Neural crest cell (in vitro differentiated cells): ENCODE results near the gene SLC6A7. TPM values are rescaled to one million over a fixed set of nuclear protein-coding genes. Genes with fewer than 3 reads are reported as not detected.

ENCODE experiments used
- DNase-seq: peaks from one replicate; pipeline ENCODE4 v3.0.0; 2021; ENCODE audit warnings: low read depth, mixed read lengths, low spot score
- H3K27ac Mint-ChIP-seq: one replicate; pipeline ENCODE4 v1.8.0; 2021; ENCODE audit warnings: mild to moderate bottlenecking, mixed read lengths; ENCODE audit not compliant: unreplicated experiment
- H3K27me3 Mint-ChIP-seq: 2 replicates; pipeline ENCODE4 v1.8.0; 2021; ENCODE audit warnings: low read depth, mild to moderate bottlenecking, mixed read lengths
- H3K36me3 Mint-ChIP-seq: 2 replicates; pipeline ENCODE4 v1.8.0; 2021; ENCODE audit warnings: low read depth, mild to moderate bottlenecking, mixed read lengths
- H3K4me1 Mint-ChIP-seq: 2 replicates; pipeline ENCODE4 v1.8.0; 2021; ENCODE audit warnings: mixed read lengths
- H3K4me3 Mint-ChIP-seq: one replicate; pipeline ENCODE4 v1.8.0; 2021; ENCODE audit warnings: mild to moderate bottlenecking, mixed read lengths
- H3K9me3 Mint-ChIP-seq: 2 replicates; pipeline ENCODE4 v1.8.0; 2021; ENCODE audit warnings: mixed read lengths
- CTCF ChIP-seq: fragments of 200-600 bp; sonication (generic); conservative IDR thresholded peaks from 2 replicates; pipeline ENCODE4 v1.5.0; 2021; ENCODE audit warnings: antibody characterized with exemption, mild to moderate bottlenecking
- total RNA-seq: library from RNA; stranded (reverse); gene quantifications from 2 replicates; pipeline ENCODE4 v1.2.1, GENCODE V29; 2021

Gene SLC6A7
- total RNA-seq, 1 donor from 2014 or later = not detected

GRCh38 chr5:150157168-150157567, 32.7 kb upstream of the SLC6A7 start:
- Mint-ChIP-seq H3K4me1 (peaks cover 65% of the 10 kb centered on the region), H3K36me3 (no peaks in the 10 kb centered on the region), H3K9me3 (no peaks in the 10 kb centered on the region), H3K4me3 (peak overlapping the region; percentile 64), H3K27me3 (peaks cover 3% of the 10 kb centered on the region), H3K27ac (no peak overlapping the region)
- TF ChIP-seq CTCF = no peak
- no peak for DNase-seq

- DNase-seq = no peak
- no peak for TF ChIP-seq CTCF
- Mint-ChIP-seq H3K27me3 (peaks cover 5% of the 10 kb centered on the region), H3K36me3 (no peaks in the 10 kb centered on the region), H3K9me3 (no peaks in the 10 kb centered on the region), H3K27ac (no peak overlapping the region), H3K4me1 (peaks cover 71% of the 10 kb centered on the region), H3K4me3 (peak overlapping the region; percentile 20)
Measured at GRCh38 chr5:150158170-150158949, 31.5 kb upstream of the SLC6A7 start.

- H3K4me1 Mint-ChIP-seq = peaks cover 71% of the 10 kb centered on the region
Measured at GRCh38 chr5:150159031-150159430, 30.8 kb upstream of the SLC6A7 start.

DNA sequence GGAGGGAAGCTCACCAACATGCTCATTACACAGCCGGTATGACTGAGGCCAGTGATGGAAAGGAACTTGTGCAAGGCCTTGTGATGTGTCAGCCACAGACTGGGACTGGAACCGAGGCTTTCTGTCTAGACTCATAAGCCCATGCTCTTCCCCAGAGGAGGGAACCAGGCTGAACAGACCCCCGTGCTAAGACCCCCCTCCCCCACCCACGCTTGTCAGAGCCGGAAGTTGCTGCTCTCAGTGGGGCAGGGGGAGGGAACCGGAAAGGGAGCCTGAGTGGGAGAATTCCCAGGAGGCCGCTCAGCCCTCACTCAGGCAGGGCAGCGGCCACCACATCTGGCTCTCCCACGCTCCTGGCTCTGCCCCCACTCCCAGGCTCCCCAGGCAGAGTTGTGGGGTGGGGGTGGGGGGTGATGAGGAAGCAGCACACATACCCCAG, 30.1 kb upstream of the SLC6A7 start:
- no peak overlapping the region for H3K27ac Mint-ChIP-seq
- H3K4me3 Mint-ChIP-seq = no peak overlapping the region
- no peaks in the 10 kb centered on the region for H3K36me3 Mint-ChIP-seq
- H3K9me3 Mint-ChIP-seq = no peaks in the 10 kb centered on the region
- TF ChIP-seq CTCF = no peak
- DNase-seq = no peak
- H3K4me1 Mint-ChIP-seq = peaks cover 73% of the 10 kb centered on the region
- H3K27me3 Mint-ChIP-seq = peaks cover 13% of the 10 kb centered on the region

More at GRCh38 chr5:150159031-150159430, 30.8 kb upstream of the SLC6A7 start:
- TF ChIP-seq CTCF = no peak
- Mint-ChIP-seq H3K9me3 (no peaks in the 10 kb centered on the region), H3K27ac (no peak overlapping the region), H3K27me3 (peaks cover 9% of the 10 kb centered on the region), H3K36me3 (no peaks in the 10 kb centered on the region), H3K4me3 (no peak overlapping the region)
- no peak for DNase-seq

- H3K4me3 Mint-ChIP-seq = no peak overlapping the region
Measured at GRCh38 chr5:150160448-150161081, 29.3 kb upstream of the SLC6A7 start.

More at GRCh38 chr5:150160448-150161081, 29.3 kb upstream of the SLC6A7 start:
- TF ChIP-seq CTCF = no peak
- H3K27me3 Mint-ChIP-seq = peaks cover 21% of the 10 kb centered on the region
- no peaks in the 10 kb centered on the region for H3K9me3 Mint-ChIP-seq
- H3K36me3 Mint-ChIP-seq = no peaks in the 10 kb centered on the region
- peaks cover 72% of the 10 kb centered on the region for H3K4me1 Mint-ChIP-seq
- H3K27ac Mint-ChIP-seq = peak overlapping the region; percentile 74
- DNase-seq = no peak
